ENCODE results near the gene GALNT14.

GRCh38 chr2:30934066-30934465, 204.2 kb downstream of the GALNT14 start:
- TF ChIP-seq CTCF (IDR thresholded peaks at IDR 0.05 in 8 of 11, conservative IDR thresholded peaks at IDR 0.05 in 3 of 11) (no peak), POLR2A (IDR thresholded peaks at IDR 0.05) (no peak)
